ENCODE results near the gene RALGPS1.
A peak's percentile ranks its signal among the peaks of the same experiment; 100 is the strongest.

The RALGPS1 gene

DNA sequence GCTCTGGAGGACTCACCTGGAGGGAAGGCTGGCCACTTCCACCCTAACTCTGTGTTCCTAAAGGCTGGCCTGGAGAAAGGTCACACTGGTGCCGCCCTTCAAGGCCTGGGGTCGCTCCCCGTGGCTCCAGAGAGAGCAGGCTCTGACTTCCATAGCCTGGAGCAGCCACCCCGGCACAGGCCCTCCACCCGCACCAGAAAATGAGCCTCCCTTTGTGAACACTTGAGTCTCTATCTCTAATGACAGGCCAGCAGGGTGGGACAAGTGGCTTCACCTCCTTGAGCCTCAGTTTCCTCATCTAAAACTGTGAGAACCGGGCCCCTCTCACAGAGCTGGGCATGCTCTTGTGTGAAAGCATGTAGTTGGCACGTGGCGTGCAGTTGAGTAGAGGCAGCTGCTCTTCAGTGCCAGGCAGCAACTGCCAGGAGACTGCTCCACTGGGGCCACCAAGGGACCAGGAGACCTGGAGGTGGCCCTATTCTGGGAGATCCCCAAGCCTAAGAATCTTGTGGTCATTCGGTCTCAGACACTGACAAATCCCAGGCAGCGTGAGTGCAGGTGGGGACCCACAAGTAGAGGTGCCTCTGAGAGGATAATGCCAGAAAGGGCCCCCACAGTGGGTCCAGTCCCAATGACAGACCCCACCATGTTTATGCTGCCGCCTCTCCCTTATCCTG is 293.3 kb downstream of the RALGPS1 start:
- DNase-seq (ENCODE audit: low spot score): no peak

DNA sequence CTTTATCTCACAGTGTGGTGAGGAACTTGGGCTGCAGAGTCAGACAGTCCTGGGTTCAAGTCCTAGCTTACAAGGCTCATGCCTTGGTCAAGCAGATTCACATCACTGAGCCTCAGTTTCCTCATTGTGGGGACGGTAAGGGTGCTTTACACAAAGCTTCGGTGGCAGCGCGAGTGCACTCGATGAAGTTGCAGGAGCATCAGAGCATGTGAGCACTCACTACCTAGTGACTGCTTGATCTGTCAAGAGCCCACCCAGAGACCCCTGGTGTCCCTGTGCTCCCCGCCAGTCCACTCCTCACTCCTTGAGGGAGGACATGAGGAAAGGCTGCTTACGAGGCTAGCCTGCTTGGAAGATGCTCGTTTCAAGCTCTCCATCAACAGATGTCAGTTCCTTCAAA is 293.8 kb downstream of the RALGPS1 start:
- DNase-seq (ENCODE audit: low spot score): no peak

DNA sequence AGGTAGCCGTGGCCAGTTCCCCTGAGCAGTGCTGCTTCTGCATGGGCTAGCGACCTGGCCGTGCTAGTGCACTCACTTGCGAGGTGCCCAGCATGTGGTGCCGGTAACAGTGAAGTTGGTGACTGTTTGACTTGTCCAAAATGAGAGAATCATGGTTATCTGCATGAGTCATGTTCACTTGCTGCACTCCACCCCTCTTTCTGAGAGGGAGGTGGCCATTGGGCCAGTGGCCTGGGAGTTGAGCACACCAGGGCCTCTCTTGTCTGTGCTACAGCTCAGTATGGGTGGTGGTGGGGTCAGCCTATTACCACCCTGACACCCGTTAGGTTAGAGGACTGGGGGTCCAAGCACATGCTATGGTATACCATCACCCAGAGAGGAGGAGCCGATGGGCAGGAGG is 294.6 kb downstream of the RALGPS1 start:
- DNase-seq (ENCODE audit: low spot score): no peak

DNA sequence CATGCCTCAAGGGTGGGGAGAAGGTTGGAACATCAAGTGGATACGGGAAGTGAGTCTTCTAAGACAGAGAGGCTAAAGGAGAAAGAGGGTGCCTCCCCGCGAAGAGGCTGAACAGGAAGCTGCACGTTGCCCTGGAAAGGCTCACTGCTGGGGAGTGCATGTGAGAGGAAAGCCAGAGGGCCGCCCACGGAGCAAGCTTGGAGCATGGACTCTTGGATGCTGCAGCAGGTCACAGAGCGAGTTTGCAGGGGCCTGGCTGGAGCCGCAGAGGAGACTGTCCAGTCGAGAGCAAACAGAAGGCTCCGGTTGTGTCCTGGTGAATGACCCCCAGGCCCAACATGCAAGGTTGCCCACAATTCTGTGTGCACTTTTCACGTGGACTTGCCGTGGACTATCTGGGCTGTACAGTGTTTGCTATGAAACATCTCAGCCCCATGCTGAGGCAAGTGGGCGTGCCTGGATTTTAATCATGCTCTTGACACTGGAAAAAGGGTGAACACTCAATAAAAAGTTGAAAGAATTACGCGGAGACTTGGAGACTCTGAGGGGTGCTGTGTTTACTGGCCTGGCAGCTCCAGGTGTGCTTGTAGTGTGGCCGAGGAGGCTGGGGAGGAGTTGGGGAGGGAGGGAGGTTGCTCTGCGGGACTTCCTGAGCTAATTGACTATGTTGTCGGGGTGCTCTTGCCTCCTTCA is 295.5 kb downstream of the RALGPS1 start:
- DNase-seq (ENCODE audit: low spot score): no peak

DNA sequence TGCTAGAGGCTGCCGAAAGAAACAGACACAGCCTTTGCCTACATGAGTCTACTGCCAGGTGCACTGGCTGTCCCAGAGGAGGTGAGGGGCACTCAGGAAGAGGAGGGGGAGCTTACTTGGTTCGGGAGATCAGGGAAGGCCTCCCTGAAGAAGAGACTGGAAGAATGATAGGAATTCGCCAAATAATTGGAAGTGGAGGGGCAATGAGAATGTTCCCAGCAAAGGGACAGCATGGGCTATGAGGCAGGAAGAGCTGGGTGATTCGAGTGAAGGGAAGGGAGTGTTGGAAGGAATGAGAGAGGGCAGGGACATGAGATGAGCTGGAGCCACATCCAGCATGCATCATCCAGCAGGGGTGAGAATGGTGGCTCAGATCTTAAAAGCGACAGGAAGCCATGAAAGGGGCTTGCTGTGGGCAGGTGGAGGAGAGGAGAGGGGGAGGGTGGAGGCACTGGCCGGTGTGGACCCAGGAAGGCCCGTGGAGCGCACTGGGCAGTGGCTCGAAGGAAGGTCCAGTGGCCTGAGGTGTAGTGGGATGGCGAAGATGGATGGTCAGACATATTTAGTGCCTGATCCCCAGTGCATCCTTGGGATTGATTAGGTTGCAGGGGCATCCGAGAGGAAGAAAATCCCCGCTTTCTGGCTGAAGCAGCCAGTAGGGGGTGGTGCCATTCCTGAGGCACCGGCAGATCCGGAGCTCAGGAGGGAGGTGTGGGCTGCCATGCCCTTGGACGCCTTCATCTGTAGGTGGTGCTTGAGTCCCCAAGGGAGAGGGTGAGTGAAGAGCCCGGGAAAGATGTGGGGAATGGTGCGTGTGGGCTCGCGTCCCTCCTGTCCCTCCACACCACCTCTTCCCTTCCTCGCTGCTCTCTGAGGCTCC is 296.5 kb downstream of the RALGPS1 start:
- no peak for DNase-seq (ENCODE audit: low spot score)

DNA sequence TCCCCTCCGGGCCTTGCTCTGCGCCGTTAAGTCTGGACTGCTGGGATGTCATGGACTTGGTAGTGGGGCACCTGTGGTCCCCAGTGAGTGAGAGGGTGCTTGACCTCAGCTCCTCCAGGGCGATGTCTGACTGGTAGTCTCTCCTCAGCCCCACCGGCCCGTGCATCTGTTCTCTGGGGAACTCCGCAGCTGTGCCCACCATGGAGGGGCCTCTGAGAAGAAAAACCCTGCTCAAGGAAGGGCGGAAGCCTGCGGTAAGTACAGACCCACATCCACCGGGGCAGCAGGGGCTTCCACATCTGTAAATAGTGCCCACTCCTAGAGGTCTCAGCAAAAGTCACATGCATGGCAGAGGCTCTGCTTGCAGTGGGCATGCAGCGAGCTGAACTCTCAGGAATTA is 297.4 kb downstream of the RALGPS1 start:
- DNase-seq (ENCODE audit: low spot score): no peak

DNA sequence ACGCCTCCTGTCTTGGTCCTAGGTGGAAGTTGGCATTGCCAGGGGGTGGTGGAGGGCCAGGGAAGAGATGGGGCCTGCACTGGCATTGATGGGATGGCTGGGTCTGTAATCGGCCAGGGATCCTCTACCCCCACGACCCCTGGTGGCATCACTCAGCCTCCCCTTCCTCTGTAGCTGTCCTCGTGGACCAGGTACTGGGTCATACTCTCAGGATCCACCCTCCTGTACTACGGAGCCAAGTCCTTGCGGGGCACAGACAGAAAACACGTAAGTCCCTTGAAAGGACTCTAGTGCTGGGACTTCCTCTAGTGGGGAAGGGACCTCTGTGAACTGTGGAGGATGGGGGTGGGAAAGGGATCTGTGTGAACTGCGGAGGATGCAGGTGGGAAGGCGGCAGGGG is 297.9 kb downstream of the RALGPS1 start:
- no peak for DNase-seq (ENCODE audit: low spot score)

DNA sequence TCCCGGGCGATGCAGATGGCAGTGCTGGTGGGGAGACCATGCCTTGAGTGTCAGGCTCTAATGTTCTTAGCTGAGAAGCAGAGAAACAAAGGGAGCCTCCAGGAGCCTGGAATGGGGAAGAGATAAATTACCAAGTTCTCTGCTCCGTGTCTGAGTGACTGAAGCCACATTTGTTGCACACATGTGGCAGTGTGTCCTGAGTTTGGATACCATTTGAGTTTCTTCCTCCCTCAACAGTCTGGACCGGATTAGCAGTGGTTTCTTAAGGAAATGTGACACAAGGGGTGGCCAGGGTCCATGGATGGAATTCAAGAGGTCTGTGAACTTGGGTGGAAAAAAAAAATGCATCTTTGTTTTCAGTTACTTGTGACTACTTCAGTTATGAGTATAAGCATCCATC is 299.3 kb downstream of the RALGPS1 start:
- no peak for DNase-seq (ENCODE audit: low spot score)

DNA sequence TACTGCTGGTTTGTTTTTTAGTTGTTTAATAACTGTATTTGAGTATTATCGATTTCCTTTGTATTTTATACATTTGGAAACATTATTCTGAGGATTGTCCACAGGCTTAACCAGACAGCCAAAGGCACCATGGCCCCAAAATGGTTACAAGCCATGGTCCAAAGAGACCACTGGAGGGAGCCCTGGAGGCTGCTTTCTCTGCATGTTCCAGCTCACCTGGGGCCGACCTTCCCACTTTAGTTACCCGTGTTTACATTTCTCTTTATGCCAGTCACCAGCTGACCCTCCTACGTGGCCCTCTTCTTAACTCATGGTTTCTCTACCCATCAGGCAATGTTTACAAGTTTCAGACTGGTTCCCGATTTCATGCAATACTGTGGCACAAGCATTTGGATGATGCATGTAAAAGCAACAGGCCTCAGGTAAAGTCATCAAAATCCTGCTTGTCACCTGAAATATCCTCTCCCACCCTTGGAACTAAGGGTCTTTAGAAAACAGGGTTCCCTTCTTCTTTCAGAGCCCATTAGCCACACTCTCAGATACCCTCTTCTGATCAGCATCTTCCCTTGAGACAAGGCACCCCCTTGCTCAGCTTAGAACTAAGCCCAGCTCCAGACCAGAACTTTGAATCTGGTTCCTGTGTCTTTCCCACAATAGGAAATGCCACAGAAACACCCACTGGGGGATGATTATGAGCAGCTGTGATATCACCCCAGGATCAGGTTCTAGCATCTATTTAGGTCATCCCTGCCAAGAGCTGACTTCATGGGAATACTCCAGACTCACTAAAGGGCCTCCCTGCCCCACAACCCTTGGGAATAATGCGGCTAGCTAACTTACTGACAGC is 300.1 kb downstream of the RALGPS1 start:
- peak; percentile 78 for DNase-seq (ENCODE audit: low spot score)

DNA sequence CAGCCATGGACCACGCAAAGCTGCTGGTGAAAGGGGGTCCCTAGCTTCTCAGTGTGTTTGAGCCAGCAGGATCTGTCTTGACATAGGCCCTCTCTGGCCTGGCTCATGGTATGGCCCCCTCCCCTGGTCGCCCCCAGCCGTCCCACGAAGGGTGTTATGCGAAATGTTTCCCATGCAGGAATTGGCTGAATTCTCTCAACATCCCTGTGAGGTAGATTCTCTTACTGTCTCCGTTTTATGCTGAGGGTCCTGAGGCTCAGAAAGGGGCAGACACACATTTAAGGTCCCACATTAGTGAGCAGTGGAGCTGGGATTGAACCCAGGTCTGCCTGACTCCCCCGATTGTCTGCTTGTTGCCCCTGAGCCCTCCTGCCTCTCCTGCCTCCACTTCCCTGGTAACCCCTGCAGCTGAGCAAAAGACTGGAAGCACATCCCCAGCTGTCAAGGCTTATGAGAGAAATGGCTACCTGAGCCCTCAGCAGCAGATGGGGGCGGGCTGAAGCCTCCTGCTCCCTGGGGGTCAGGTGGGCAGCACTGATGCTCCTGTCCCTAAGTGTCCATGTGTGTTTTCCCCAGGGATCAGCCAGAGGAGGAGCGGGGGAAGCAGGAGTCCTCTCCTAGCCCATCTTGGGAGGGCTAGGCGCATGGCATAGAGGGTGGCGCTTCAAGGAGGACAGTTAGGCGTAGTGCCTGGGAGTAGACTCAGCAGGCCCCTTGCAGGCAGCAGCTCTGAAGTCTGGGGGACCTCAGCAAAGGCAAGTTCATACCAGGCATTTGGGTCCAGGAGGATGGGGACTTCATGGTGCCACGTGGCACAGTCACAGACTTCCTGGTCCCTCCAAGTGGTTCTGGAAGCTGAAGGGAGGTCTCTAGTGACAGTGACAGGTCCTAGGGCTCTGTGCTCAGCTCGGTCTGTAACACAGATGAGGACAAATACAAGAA is 301.0 kb downstream of the RALGPS1 start:
- no peak for DNase-seq (ENCODE audit: low spot score)

DNA sequence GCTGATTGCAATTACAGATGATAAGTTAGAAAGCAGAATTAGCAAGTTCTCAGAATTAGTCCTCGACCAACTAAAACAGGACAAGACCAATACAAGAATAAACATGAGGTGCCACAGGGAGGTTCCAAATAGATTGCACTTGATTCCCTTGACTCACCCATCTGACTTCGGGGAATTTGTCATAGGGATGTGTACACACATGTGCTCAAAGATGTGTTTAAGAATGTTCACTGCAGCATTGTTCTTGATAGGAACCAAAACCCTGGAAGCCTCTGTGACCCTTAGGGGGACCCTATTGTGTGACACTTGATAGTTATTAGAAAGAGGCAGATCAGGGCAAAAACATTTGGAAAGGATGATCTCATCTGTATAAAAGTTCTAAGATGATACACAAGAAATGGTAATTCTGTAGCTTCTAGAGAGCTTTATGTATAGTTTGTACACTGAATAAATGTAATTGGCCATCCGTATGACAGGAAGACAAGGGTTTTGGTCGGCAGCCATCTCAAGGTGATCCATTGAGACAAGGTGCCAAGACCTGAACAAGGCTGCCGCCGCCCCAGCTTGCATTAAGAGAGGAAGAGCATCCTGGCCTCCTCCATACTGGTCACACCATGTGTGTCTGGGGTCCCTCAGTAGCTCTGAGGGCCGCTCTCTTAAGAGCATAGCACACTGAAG is 301.8 kb downstream of the RALGPS1 start:
- no peak for DNase-seq (ENCODE audit: low spot score)

DNA sequence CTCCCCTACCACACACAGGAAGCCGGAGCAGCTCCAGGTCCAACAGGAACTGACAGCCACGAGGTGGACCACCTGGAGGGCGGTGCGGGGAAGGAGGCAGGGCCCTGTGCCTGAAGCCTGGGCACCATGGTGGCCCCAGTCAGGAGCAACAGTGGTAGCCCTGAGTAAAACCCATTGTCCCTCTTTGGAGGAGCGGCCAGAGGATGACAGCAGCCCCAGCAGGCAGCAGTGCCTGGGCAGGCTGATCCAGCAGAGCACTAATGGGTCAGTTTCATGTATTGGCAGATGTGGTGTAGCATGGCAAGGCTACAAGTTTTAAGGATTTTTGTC is 302.3 kb downstream of the RALGPS1 start:
- no peak for DNase-seq (ENCODE audit: low spot score)

DNA sequence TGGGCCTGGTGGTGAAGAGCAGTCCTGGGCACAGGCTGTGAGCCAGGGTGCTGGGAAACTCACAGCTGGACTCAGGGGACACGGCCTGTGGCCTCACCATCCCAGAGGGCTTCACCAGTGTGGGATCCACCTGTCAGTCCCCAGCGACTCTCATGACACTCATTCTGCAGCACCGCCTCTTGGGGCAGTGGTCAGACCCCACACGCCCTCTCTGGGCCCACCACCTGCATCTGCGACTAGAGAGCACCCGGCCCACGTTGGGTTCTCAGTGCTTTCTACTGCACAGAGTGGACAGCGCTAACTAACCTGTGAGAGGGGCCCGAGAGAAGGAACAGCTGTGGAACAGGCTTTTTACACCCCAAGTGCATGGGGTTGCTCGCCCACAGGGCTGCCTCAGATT is 304.2 kb downstream of the RALGPS1 start:
- DNase-seq (ENCODE audit: low spot score): no peak

DNA sequence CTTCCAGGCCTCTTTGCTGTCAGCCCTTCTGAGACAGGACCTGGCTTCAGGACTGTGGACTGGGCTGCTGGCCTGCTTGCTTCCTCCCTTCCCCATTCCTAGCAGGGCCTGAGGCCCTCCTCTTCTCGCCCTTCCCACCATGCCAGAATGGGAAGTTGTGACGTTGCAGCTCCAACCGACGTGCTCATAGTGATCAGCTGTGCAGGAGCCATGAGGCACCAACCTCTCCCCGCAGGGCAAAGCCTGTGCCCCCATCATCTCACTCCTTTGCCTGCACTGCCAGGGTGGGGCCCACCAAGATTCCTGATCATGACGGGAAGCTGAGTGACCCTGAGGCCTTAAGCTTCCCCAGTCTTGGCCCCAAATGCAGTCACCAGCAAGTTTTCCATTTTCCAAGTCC is 304.9 kb downstream of the RALGPS1 start:
- no peak for DNase-seq (ENCODE audit: low spot score)

DNA sequence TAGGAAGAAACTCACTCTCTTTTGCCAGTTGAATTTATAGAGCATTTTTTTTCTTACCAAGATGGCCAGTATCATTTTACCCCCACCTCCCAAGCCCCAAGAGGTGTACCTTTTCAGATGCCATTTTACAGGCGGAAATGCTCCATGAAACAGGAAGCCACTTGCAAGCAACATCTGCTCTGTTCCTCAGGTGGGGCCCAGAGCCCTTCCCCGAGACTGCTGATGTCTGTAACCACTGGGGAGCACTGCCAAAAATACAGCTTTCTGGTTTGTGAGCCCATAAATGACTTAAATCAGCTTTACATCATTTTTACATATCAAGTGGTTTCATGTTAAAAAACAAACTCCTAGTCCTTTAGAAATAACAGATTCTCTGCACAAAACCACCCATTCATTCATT is 307.1 kb downstream of the RALGPS1 start:
- DNase-seq (ENCODE audit: low spot score): no peak

DNA sequence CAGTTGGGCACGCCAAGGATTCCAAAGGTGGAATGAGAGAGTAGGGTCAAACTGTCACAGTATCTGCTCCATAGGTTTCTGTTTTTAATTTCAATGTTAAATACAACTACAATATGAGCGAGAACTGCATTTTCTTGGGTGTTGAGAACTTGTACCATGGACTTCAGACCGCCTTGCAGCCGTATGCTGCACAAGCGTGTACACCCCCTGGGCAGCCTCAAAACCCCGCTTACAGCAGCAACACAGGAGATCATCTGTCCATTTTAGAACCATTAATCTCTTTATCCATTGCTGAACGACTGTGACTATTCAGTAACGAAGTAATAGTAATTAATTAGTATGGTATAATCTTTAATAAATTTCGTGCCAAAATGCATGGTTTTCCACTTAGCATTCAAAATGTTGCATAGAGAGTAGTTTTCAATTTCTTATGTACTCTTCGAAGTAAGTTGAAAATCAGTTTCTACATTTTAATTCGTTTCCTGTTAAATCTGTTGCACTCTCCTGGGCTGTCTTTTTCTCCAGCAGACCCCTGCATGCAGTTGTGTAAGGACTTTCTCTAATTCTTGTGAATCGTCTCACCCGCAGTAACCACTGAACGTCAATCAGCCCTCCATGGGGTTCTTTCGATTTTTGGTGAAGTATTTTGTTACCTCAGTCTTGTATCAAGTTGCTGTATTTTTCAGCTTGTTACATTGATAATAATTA is 308.0 kb downstream of the RALGPS1 start:
- DNase-seq (ENCODE audit: low spot score): no peak

DNA sequence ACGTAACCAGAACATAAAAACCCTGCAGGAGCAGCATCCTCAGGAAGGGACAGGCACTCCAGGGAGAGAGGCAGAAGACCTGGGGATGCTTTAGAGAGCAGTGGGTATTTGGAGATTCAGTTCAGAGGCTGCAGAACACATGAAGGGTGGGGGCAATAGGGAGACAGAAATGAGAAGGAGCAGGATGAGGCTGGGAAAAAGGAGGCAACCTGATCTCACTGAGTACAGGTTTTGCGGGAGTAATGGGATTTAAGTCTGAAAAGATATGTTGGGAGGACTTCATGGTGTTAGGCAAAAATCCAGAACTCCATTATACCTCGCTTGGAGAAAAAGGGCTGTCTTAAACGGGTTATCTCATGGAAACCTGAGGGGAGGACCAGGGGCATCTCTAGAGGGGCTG is 308.7 kb downstream of the RALGPS1 start:
- no peak for DNase-seq (ENCODE audit: low spot score)

DNA sequence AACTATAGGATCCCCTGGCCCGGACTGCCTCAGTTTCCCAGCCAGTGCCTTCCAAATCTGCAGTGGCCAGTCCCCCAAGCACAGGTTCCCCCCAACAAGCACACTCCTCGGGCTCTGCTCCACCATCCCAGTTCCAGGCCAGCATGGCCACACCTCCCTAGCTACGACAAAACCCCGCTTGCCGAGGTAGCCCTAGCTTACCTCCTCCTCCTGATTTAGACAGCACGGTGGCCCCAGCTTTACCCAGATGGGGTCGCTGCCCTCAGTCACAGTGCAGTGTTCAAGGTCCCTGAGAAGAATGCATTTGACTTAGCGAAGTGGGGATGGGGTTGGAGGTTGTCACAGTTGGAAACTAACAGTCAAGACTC is 309.2 kb downstream of the RALGPS1 start:
- DNase-seq (ENCODE audit: low spot score): no peak

DNA sequence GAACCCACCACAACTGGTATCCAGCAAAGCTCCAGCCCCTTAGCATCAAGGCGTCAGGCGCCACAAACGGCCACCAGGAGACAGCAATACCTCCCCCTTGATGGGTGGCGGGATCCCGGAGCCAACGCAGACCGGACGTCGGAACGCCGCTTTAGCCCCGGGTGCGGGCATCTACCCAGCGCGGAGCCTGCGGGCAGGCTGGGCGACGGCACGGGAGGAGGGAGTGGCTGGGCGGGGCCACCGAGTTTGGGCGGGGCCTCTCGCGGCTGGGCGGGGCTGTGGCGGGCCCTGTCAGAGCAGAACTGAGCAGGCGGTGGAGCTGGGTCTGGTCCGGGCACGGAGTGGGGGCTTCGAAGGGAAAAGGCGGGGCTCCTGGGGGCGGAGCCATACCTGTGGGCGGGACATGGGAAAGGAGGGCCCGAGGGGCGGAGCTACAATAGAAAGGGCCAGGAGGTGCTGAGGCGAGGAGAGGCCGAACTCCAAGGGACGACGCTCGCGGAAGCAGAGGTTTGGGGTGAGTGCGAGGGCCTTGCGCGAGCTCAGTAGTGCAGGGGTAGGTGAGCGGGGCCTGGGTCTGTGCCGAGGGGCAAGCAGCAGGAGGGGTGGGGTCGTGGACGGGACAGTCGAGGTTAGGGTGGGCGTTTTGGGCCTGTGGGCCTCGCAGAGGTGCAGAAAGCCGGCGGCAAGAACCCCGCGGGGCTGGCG is 309.7 kb downstream of the RALGPS1 start:
- DNase-seq (ENCODE audit: low spot score): peak; percentile 97

All from NAMALWA (cell line).